Activated CD4-positive, CD25-positive, alpha-beta regulatory T cell (primary cell): ENCODE data around the gene VWA5B1.
A peak's percentile ranks its signal among the peaks of the same experiment; 100 is the strongest.

Source experiments
- DNase-seq, 4 experiments: peaks; one replicate each; lab custom pipeline; 2025; lab: John Stamatoyannopoulos, UW

The VWA5B1 gene

GRCh38 chr1:20367626-20368025, 77.0 kb downstream of the VWA5B1 start:
- no peak for DNase-seq

- DNase-seq, result no peak
These were observed 78.3 kb downstream of the VWA5B1 start for GRCh38 chr1:20368866-20369470.

- no peak for DNase-seq
These were observed 80.0 kb downstream of the VWA5B1 start for GRCh38 chr1:20370698-20371097.

GRCh38 chr1:20371411-20371810, 80.7 kb downstream of the VWA5B1 start:
- DNase-seq, result no peak

GRCh38 chr1:20371883-20372282, 81.2 kb downstream of the VWA5B1 start:
- DNase-seq, result no peak

GRCh38 chr1:20372676-20373075, 82.0 kb downstream of the VWA5B1 start:
- no peak for DNase-seq

GRCh38 chr1:20373286-20373685, 82.6 kb downstream of the VWA5B1 start:
- no peak for DNase-seq

- no peak for DNase-seq
These were observed 83.1 kb downstream of the VWA5B1 start for GRCh38 chr1:20373764-20374163.

GRCh38 chr1:20375563-20375962, 84.9 kb downstream of the VWA5B1 start:
- DNase-seq, result no peak

GRCh38 chr1:20376171-20376570, 85.5 kb downstream of the VWA5B1 start:
- no peak for DNase-seq

- DNase-seq, result peak; percentile 26 to 37 (median 32)
These were observed 86.3 kb downstream of the VWA5B1 start for GRCh38 chr1:20376880-20377494.

GRCh38 chr1:20377516-20378270, 87.0 kb downstream of the VWA5B1 start:
- DNase-seq, result no peak

GRCh38 chr1:20379075-20379474, 88.4 kb downstream of the VWA5B1 start:
- DNase-seq, result no peak

GRCh38 chr1:20380175-20380574, 89.5 kb downstream of the VWA5B1 start:
- no peak for DNase-seq

- DNase-seq, result no peak
These were observed 90.0 kb downstream of the VWA5B1 start for GRCh38 chr1:20380616-20381035.

GRCh38 chr1:20381045-20381641, 90.5 kb downstream of the VWA5B1 start:
- DNase-seq, result no peak

GRCh38 chr1:20381961-20382360, 91.3 kb downstream of the VWA5B1 start:
- DNase-seq, result no peak

- no peak for DNase-seq
These were observed 92.0 kb downstream of the VWA5B1 start for GRCh38 chr1:20382711-20383110.

GRCh38 chr1:20383631-20384030, 93.0 kb downstream of the VWA5B1 start:
- no peak for DNase-seq

GRCh38 chr1:20385630-20386029, 95.0 kb downstream of the VWA5B1 start:
- DNase-seq, result no peak

GRCh38 chr1:20386323-20387081, 95.8 kb downstream of the VWA5B1 start:
- DNase-seq, result no peak

GRCh38 chr1:20389571-20389970, 98.9 kb downstream of the VWA5B1 start:
- no peak for DNase-seq
